Fibroblast of skin of left biceps (primary cell): ENCODE data around the gene PRIM2.
"Not testable (repeated sequence)": the region's sequence is repeated elsewhere in the genome, so short reads cannot be mapped to it uniquely, and the experiment has no call there.

ENCODE experiments used
- DNase-seq, 2 experiments: peaks; one replicate each; pipeline ENCODE4 v3.0.0-alpha.2; 2013; ENCODE audit warnings: low read depth in 2 of 2

PRIM2 gene

DNA sequence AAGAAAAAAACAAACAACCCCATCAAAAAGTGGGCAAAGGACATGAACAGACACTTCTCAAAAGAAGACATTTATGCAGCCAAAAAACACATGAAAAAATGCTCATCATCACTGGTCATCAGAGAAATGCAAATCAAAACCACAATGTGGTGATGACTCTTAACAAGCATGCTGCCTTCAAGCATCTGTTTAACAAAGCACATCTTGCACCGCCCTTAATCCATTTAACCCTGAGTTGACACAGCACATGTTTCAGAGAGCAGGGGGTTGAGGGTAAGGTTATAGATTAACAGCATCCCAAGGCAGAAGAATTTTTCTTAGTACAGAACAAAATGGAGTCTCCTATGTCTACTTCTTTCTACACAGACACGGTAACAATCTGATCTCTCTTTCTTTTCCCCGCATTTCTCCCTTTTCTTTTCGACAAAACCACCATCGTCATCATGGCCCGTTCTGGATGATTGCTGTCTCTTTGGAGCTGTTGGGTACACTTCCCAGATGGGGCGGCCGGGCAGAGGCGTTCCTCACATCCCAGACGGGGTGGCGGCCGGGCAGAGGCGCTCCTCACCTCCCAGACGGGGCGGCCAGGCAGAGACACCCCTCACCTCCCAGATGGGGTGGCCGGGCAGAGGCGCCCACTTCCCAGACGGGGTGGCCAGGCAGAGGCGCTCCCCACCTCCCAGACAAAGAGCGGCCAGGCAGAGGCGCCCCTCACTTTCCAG is 7.2 kb upstream of the PRIM2 start:
- DNase-seq = not testable (repeated sequence)

DNA sequence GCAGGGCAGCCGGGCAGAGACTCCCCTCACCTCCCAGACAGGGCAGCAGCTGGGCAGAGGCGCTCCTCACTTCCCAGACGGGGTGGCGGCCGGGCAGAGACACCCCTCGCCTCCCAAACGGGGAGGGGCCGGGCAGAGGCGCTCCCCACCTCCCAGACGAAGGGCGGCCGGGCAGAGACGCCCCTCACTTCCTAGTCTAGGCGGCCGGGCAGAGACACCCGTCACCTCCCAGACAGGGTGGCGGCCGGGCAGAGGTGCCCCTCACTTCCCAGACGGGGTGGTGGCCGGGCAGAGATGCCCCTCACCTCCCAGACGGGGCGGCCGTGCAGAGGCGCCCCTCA is 6.6 kb upstream of the PRIM2 start:
- DNase-seq = no peak

DNA sequence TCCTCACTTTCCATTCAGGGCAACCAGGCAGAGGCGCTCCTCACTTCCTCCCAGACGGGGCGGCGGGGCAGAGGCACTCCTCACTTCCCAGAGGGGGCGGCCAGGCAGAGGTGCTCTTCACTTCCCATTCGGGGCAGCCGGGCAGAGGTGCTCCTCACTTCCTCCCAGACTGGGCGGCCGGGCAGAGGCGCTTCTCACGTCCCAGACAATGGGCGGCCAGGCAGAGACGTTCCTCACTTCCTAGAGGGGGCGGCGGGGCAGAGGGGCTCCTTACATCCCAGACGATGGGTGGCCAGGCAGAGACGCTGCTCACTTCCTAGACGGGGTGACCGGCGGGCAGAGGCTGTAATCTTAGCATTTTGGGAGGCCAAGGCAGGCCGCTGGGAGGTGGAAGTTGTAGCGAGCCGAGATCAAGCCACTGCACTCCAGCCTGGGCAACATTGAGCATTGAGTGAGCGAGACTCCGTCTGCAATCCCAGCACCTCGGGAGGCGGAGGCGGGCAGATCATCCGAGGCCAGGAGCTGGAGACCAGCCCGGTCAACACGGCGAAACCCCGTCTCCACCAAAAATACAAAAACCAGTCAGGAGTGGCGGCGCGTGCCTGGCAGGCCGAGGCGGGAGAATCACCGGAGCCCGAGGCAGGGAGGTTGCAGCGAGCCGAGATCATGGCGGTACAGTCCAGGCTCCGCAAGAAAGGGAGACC is 6.0 kb upstream of the PRIM2 start:
- not testable (repeated sequence) for DNase-seq

DNA sequence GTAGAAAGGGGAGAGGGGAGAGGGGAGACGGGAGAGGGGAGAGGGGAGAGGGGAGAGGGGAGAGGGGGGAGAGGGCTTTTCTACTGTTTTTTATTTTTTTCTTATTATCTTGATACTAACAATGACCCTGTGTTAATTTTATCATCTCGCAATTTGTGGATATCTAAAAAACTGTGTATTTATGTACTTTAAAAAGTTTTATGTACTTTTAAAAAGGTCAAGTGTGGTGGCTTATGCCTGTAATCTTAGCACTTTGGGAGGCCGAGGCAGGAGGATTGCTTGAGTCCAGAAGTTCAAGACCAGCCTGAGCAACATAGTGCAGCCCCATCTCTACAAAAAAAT is 5.5 kb upstream of the PRIM2 start:
- DNase-seq = no peak

DNA sequence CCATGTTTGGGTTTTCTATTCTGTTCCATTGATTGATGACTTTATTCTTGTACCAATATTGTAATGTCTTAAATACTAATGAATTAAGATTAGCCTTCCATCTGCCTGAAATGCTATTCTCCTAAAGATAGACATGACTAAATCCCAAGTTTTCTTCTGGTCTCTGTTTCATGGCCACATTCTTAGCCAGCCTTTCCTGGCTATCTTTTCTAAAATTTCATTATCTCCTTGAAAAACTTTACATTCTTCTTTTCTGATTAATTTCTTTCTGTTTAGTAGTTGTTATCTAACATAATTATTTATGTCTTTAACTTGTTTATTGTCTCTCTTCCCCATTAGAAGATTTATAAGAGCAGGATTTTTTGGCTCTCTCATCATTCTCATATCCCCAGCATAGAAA is 4.4 kb upstream of the PRIM2 start:
- DNase-seq = no peak

DNA sequence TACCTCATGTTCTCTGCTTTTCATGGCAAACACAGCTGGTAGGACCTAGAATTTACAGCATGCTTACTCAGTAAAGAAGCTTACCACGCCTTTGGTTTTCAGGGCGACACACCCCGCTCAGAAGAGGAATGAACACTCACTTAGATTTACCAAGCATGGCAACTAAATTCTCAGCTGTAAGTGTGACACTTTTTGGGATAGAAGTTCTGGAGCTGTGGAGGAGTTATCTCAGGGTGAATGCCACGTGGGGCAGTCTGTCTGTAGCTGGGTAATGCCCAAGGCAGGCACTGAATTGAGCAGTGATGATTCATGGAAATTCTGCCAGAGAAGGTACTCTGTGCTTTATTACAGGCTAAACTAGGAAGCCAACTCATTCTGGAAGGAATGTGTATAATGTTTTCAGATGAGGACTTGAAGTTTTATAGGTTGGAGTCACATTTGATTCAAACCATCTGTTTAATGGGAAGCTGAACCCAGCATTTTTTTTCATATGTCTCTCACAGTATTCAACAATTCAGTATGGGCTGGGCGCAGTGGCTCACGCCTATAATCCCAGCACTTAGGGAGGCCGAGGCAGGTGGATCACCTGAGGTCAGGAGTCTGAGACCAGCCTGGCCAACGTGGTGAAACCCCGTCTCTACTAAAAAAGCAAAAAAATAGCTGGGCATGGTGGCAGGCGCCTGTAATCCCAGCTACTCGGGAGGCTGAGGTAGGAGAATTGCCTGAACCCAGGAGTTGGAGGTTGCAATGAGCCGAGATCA is 3.5 kb upstream of the PRIM2 start:
- peak; percentile 95 for DNase-seq

DNA sequence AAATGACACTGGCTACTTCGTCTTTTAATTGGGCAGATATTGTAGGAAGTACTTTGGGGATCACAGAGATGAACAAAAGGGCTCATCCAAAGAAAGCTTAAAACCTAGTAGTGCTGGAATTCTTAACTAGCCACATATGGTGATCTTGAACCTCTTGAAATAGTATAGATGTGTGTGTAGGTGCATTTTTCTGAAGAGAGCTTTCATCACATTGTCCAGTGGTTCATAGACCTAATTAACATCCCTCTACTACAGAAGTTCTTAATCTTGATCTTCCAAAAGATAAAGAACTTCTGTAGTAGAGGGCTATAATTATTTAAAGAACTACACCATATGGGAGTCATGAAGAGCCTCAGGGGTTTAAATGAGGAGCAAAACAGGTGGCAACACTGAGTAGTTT is 2.3 kb upstream of the PRIM2 start:
- DNase-seq = no peak

DNA sequence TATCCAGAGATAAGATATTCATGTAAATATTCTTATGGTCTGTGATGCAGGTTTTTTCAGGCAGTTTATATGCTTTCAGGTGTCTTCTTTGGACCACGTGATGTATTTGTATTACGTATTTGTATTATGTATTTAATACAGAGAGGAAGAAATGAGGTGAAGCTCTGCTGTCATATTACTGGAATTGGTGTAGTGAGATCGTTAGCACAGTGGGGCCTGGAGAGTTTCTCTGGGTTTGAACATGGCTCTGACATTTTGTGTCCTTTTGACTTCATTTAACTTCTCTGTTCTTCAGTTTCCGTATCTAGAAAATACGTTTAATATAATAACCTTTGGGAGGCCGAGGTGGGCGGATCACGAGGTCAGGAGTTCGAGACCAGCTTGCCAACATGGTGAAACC is 1.6 kb upstream of the PRIM2 start:
- DNase-seq = no peak

DNA sequence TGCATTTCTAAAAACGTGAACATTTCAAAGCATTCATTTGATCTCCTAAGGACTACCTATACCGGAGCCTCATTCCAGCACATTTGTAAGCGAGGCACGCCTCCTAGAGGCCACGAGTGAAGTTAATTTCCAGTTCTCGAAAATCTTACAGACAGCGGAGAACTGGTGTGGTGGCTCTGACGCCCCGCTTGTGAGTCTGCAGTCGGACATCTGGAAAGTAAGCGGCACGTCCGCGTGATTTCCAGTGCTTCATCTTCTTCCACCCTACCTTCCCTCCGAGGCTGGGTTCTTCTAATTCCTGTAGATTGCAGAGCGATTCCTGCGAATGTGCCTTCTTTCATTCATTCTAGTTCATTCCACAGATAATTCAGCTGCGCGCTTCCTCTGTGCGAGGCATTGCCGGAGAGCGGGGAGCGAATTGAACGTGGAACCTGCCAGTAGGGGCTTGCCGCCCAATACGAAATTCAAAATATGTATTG is 810 bp upstream of the PRIM2 start:
- peak in 1 of 2 experiments; percentile 71 for DNase-seq

DNA sequence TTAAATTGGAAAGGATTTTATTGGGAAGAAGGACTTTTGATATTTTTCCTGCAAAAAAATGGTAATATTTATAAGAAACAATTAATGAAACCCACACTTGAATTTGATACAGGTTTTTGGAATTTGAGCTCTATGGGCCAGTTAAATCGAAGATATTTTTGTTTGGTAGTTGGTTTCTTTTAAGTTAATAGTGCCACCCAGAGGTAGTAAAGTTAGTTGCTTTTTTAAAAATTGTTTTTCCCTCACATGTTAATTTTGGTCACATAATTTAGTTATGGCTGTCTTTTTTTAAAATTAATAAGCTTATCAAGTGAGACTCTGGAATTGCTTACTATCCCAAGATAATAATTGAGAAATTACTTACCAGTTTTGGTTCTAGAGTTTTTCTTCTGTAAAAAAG is 7.1 kb downstream of the PRIM2 start:
- no peak for DNase-seq

DNA sequence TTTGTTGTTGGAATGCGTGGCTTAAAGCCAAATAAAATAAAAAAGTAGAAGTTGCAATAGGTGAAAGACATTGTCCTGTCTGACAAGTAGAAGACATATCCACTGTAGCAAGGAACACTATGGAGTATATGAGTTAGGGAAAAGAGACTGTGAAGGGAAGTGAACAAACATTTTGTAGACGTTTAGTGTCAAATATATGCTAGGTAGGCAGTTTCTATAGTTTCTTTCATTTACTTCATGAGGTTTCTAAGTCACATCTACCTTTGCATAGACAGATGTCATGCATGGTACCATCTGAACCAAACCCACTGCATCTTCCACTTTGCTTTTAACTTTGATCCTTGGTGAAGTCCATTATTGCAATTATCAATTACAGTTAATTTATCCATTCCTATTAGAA is 9.9 kb downstream of the PRIM2 start:
- no peak for DNase-seq

DNA sequence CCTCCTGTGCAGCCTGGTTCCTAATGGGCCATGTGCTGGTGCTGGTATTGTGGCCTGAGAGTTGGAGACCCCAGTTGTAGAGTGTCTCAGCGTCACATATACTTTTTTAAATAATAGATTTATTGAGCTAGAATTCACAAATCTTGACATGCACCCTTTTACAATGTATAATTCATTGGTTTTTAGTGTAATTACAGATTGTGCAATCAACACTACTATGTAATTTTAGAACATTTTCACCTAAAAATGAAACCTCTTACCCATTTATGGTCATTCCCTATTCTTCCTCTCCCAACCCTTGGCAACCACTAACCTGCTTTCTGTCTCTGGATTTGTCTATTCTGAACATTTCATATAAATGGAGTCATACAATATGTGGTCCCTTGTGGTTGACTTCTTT is 10.6 kb downstream of the PRIM2 start:
- no peak for DNase-seq

DNA sequence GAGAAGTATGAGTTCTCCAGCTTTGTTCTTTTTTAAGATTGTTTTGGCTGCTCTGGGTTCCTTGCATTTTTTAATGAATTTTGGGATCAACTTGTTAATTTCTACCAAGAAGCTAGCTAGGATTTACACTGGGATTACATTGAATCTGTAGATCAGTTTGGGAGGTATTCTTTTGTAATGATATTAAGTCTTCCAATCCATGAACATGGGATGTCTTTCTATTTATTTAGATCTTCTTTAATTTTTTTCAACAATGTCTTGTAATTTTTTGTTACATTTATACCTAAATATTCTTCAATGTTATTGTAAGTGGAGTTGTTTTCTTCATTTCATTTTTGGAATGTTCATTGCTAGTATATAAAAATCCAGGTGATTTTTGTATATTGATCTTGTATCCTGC is 12.5 kb downstream of the PRIM2 start:
- no peak for DNase-seq

DNA sequence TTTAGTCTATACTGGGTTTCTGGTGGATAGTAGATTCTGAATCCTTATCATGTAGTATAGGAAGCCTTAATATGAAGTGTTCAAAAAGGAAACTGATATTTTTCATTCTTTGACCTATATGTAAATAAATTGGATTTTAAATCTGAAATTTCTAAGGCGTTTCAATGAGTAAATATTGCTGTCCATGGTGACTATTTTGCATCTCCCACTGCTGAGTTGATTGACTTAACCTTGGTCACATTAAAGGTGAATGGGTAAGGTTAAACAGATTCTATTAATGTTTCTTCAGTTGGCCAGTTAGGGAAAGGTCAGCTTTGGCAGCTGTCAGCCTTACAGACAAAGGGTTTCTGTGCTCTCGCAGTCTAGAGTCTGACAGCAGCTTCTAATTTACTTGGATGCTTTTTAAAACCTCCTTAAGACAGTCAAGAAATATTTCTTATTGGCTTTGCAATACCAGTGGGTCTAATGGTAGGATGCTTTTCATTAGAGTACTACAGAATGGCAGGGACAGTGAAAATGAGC is 24.8 kb downstream of the PRIM2 start:
- DNase-seq = no peak

DNA sequence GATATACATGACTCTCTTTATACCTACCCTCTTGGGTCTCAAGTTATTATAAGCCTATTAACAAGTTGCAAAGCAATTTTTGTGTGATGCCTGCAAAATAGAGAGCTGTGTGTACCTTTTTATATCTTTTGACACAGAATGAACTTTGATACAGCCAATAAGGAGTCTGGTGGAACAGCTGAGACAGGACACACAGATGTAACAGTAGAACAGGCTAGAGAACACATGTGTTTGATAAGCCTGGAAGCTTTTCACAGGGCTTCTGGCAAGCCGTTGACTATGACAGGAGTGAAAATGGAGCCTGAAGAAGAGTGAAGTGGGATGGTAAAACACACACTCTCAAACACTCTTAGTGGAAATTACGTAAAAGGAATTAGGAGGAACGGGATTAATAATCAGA is 25.9 kb downstream of the PRIM2 start:
- not testable (repeated sequence) for DNase-seq

DNA sequence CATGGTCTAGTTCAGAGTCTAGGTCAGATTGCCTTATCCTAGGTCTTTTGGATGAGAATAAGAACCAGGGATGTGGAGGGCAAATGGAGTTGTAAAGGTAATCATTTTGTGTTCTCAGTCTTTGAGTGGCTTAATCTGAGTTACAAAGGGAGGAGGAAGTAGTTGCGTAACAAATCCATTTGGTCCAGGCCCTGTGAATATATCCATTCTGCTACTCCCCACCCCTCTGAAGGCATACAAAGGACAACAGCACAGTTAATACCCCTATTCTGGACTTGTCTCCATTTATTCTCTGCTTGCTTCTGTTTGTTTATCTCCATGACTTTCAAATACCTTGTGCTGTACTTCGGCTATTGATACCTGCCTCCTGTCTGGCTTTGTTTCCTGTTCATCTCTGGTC is 29.3 kb downstream of the PRIM2 start:
- not testable (repeated sequence) for DNase-seq

DNA sequence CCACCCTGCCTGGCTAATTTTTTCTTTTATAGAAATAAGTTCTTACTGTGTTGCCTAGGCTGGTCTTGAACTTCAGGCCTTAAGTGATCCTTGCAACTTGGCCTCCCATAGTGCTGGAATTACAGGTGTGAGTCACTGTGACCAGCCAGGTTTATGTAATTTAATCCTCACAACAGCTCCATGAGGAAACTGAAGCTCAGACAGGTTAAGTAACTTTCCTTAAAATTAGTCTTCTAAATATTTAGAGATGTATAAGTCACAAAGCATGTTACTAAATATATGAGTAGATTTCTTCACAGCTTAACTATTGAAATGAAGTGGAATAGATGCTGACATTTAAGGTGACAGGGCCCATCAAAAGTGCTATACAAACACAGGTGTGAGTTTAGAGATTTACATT is 30.2 kb downstream of the PRIM2 start:
- DNase-seq = not testable (repeated sequence)

DNA sequence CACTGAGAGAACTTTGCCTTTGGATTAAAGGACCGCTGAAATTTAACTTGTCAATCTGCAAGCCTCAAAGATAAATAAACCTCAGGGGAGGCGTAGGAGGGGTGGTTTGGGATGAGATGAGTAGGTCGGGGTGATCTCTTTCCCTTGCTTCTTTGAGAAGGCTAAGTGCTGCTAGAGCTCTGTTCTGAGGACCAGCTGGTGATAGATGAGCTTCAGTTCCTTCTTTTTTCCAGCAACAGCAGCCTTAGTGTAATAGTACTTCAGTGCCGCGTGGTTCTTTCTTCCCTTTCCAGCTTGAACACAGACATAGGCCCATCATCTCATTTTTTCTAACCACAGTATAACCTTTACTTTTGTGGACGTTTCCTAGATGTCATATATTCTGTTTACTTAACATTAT is 33.0 kb downstream of the PRIM2 start:
- not testable (repeated sequence) for DNase-seq

DNA sequence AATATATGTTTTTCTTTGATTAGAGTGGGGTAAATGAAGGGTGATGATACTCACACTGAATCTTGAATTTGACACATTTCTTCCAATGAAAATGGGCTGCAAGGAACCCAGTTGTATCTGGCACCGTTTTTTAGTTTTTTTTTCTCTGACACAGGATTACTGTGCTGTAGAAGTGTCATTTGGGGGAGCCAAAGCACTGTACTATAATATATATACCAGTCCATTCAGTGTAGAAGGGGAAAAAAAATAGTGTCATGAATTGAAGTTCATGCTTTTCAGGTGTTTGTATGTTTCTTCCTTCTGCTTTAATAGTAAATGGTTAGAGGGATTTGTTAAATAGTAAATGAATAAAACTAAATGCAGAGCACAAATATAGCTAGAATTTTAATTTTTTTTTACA is 35.2 kb downstream of the PRIM2 start:
- DNase-seq = not testable (repeated sequence)

DNA sequence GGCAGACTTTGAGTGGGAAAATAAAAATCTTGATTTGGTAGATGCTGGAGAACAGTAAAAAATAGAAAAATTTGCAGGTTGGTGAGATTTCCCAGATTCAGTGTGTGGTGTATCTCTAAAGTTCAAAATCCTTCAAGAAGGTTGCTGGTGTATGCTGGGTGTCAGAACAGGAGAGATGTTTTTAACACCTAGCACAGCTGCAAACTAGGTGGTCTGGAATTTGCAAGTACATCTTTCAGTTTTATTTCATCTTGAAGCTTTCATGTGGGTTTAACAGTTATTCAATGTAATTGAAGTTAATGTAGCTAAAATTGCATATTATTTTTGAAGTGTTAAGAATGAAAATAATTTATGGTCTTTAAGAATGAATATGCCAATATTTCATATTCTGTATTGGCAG is 40.9 kb downstream of the PRIM2 start:
- DNase-seq = not testable (repeated sequence)

DNA sequence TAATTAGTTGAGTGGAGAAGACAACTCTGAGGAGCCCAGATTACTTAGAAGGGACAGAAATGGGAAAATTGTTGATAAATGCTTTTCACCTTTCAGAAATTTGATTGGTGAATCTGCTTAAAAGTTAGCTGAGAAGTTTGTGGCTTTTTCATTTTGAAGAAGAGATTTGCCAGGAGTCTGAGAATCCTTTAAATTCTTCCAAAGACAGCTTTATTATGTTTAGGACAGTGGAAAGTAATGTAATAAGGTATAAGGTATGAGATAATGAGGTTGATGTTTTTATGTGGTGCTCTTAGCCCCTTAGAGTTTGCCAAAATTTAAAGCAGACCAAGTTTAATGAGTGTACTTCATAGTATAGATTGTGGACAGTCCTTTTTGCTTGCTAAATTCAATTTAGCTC is 42.3 kb downstream of the PRIM2 start:
- not testable (repeated sequence) for DNase-seq

DNA sequence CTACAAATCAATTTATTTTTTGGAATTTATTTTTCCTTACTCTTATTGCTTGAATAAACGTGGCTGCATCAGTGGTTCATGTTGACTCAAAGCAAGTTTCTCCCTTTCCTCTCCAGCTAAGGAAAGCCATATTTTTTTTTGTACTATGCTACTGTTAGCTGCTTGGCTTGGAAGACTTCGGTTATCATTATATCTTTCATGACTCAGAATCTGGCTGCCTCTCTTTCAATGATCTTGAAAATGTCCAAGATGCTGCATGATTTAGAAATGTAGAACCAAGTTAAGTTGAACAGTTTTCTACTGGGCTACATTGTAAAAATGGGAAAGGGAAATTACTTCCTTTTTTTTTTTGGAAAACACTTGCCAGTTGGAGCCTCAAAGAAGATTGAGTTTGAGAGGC is 44.9 kb downstream of the PRIM2 start:
- not testable (repeated sequence) for DNase-seq
